ENCODE data around the gene GALNT5. TPM values are rescaled to one million over a fixed set of nuclear protein-coding genes. Genes with fewer than 3 reads are reported as not detected.
"Not testable (repeated sequence)": the region's sequence is repeated elsewhere in the genome, so short reads cannot be mapped to it uniquely, and the experiment has no call there.

GALNT5 gene, protein sequence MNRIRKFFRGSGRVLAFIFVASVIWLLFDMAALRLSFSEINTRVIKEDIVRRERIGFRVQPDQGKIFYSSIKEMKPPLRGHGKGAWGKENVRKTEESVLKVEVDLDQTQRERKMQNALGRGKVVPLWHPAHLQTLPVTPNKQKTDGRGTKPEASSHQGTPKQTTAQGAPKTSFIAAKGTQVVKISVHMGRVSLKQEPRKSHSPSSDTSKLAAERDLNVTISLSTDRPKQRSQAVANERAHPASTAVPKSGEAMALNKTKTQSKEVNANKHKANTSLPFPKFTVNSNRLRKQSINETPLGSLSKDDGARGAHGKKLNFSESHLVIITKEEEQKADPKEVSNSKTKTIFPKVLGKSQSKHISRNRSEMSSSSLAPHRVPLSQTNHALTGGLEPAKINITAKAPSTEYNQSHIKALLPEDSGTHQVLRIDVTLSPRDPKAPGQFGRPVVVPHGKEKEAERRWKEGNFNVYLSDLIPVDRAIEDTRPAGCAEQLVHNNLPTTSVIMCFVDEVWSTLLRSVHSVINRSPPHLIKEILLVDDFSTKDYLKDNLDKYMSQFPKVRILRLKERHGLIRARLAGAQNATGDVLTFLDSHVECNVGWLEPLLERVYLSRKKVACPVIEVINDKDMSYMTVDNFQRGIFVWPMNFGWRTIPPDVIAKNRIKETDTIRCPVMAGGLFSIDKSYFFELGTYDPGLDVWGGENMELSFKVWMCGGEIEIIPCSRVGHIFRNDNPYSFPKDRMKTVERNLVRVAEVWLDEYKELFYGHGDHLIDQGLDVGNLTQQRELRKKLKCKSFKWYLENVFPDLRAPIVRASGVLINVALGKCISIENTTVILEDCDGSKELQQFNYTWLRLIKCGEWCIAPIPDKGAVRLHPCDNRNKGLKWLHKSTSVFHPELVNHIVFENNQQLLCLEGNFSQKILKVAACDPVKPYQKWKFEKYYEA
- 10 to 100 TPM; 58.0 to 66.5 TPM for total RNA-seq
- long read RNA-seq, full-length matches to known transcripts = 29 of 46 reads
- long read RNA-seq, partial matches to known transcripts = 5 of 46 reads
- long read RNA-seq, other reads (novel, unspliced or antisense) = 12 of 46 reads

DNA sequence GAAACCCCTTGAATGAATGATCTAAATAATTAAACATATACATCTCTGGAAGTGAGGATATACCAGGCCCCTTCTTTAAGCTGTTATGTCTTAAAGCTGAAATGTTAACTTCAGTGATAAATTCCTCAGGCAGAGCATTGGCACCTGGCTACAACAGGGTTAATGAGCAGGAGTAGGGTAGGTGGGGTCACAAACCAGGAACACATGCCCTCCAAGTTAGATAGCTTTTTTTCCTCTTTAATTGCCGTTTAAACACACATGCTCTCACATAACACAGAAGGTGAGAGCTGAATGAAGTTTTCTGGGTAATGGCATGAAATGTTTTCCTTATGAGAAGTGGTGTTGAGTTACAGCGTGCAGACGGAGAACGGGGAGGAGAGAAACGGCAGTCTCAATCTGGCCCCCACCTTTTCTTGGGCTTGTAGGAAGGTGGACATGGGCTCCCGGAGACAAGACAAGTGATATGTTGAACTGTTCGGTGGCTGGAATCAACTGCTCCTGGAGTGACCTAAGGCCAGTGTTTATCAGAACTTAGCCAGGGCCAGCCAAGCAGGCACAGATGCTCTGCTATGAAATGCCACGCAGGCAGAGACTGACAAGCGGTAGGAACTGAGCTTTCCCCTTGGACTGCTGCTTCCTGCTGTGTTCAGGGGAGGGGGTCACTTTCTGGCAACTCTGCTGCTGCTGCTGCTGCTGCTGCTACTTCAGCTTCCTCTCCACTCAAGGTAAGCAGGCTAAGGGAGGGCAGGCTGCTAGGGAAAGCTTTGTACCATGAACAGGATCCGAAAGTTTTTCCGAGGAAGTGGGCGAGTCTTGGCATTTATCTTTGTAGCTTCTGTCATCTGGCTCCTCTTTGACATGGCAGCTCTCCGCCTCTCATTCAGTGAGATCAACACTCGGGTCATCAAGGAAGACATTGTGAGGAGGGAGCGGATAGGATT, at the start of gene GALNT5:
Gene GALNT5 (plus strand): TSS at position 394 of the 941 bp plus-strand sequence. CDS start 378 bp downstream, at position 772.
- peak; percentile 36 to 39 for DNase-seq
- peak; percentile 31 for ATAC-seq
- intact Hi-C loops (cut with DNase I, micrococcal nuclease) = no loop called here

DNA sequence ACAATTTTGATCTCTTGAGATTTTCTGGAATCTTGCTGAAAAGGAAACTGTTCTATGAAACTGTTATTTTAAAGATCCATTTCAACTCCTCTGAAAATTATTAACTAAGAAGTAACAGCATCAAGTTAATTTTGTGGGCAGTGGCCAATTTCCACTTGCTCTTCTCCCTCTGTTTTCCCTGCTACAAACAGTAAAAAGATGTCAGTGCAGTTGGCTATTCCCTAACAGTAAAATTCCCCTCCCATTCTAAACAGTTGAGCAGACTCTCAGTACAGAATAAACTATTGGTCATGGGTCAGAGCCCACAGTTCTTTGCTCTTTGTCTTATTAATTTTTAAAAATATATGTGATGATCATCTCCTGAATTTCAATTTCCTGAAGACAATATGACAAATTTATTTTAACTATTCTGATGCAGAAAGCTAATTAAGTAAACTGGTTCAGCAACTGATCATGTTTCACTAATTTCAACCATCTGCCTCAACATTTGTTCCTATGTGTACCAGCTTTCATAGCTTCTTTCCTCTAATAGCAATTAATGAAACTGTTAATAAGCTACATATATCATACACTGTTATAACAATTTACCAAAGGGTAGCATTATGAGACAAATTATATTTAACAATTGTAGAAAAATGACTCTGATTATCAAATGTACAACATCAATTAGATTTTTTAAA, 41.1 kb upstream of the GALNT5 start:
- ATAC-seq = no peak
- intact Hi-C loops (cut with DNase I, micrococcal nuclease) = no loop called here
- DNase-seq = no peak

DNA sequence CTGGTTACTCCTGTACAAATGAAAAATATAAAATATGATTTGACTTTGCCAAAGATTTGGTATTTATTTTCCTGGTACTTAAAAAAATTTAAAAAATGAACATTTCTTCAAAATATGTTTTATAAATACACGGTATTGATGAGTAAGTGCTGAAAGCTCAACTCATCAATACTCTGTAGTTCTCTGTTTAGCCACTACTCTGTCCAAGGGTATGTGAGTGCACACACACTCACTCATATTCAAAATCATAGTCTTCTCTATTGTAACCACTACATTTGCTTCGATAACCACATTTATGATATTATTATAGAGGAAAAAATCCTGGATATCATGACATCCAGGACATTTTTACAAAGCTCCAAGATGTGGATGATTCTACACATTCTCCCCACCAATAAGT, 40.1 kb upstream of the GALNT5 start:
- ATAC-seq (no peak), DNase-seq (no peak)
- intact Hi-C loops (cut with DNase I, micrococcal nuclease) = no loop called here

DNA sequence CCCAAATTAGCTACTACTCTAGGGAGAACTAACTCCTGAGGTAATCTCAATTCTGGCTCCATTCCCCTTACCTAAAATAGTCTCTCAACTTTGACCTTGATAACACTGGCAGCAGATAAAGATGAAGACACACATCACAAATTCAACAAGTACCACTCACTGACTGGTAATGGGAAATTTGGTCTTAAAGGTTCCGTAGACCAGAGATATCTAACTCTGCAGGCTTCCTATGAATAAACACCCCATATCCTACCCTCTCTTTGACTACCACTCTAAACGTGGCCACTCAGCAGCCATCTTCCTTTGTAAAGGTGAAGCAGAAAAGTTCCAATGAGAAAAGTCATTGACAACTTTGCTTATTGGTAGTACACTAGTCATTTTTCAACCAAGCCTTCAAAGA, 38.6 kb upstream of the GALNT5 start:
- ATAC-seq (no peak), DNase-seq (no peak)
- intact Hi-C loops (cut with DNase I, micrococcal nuclease) = no loop called here

DNA sequence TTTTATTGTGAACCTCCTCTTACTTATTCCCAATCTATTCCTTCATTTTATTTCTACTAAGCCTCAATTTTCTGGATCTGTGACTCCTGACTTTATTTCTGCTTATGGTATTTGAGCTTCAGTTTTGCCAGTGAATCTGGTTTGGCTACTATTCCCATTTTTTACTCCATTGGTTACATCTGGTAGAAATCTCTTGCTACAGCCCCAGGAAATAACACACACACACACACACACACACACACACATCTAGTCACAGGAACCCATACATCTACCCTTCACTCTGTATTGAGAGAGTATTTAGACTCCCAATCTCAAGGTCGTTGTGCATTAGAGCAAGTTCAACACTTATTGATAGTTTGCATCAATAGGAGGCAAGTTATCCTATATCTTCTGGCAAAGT, 37.0 kb upstream of the GALNT5 start:
- intact Hi-C loops (cut with DNase I, micrococcal nuclease) = no loop called here
- ATAC-seq (no peak), DNase-seq (no peak)

DNA sequence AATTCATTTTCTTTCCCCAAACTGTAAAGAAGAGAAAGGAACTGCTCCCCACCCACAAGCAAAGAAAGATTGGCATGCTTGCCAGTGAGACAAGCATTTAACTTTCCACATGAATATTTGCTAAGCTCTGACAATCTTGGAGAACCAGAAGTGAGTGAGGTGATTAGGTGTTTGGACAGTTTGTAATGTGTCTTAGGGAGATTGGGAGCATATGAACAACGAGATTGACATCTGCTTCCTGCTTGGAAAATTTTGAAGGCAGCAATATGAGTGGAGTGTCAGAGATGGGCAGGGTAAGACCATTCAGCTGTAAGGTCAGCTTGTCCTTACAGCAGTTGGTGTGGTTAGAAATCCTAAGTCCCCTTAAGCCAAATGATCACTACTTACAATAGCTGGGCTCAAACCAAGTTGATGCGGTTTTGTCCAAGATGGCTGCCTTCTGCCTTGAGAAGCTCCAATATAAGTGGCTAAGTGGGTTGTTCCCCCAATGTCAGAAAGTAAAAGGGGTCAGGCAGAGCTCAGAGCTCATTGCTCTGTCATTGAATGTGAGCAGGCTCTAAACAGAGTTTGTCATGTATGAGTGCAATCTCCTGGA, 36.0 kb upstream of the GALNT5 start:
- intact Hi-C loops (cut with DNase I, micrococcal nuclease) = no loop called here
- no peak for ATAC-seq

DNA sequence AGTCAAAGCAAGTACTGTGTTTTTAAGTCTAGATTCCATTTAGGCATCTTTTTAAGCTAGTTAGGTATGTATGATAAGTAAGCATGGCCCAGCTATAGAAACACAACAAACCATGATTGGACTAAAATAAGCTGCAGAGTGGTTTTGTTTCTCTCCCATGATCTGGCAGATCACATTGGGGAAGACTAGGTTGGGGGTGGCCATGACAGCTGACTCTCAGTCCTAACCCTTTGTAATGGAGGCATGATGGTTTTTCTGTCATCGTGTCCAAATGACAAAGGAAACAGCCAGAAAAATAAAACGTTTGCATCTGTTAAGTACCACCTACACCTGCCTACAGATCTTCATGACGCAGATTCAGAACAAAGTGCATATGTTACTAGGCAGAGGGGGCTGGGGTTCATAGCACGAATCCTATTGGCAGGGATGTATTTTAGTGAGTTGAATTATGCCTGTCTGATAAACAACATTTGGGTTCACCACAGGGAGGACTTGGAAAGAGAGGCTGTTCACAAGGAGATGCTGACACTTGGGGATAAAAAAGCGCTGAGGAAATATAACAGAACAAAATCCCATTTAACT, 33.8 kb upstream of the GALNT5 start:
- ATAC-seq (no peak), DNase-seq (no peak)
- intact Hi-C loops (cut with DNase I, micrococcal nuclease) = no loop called here

More for the DNA sequence above, 36.0 kb upstream of the GALNT5 start:
- DNase-seq = no peak

DNA sequence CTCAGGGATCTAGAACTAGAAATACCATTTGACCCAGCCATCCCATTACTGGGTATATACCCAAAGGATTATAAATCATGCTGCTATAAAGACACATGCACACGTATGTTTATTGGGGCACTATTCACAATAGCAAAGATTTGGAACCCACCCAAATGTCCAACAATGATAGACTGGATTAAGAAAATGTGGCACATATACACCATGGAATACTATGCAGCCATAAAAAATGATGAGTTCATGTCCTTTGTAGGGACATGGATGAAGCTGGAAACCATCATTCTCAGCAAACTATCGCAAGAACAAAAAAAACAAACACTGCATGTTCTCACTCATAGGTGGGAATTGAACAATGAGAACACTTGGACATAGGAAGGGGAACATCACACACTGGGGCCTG, 33.1 kb upstream of the GALNT5 start:
- intact Hi-C loops (cut with DNase I, micrococcal nuclease); ATAC-seq; DNase-seq: not testable (repeated sequence)

DNA sequence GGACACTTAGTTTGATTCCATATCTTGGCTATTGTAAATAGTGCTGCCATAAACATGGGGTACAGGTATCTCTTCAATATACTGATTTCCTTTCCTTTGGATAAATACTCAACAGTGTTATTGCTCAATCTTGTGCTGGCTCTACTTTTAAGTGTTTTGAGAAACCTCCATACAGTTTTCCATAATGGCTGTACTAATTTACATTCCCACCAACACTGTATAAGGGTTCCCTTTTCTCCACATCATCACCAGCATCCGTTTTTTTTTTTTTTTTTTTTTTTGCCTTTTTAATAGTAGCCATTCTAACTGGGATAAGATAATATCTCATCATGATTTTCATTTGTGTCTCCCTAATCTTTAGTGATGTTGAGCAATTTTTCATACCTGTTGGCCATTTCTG, 29.9 kb upstream of the GALNT5 start:
- intact Hi-C loops (cut with DNase I, micrococcal nuclease) = no loop called here
- ATAC-seq (no peak), DNase-seq (no peak)

DNA sequence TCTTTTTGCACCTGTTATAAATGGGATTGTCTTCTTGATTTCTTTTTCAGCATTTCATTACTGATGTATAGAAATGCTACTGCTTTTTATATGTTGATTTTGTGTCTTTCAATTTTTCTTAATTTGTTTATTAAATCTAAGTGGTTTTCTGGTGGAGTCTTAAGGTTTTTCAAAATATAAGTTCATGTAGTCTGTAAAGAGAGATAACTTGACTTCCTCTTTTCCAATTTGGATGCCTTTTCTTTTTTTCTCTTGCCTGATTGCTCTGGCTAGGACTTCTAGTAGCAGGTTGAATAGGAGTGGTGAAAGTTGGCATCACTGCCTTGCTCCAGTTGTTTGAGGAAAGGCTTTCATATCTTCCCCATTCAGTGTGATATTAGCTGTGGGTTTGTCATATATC, 28.6 kb upstream of the GALNT5 start:
- DNase-seq (no peak), ATAC-seq (no peak)
- intact Hi-C loops (cut with DNase I, micrococcal nuclease) = no loop called here

DNA sequence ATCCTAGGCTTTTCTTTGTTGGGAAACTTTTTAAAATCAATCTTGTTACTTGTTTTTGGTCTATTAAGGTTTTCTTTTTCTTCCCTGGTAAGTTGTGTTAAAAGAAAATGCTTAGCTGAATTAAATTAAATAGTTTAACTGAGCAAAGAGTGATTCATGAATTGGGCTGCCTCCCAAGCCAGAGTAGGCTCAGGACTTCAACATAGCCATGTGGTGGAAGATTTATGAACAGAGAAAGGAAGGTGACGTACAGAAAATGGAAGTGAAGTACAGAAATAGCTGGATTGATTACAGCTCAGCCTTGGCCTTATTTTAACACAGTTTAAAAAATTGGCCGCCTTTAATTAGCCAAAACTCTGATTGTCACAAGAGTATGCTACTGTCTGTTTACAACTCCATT, 27.9 kb upstream of the GALNT5 start:
- ATAC-seq (no peak), DNase-seq (no peak)
- intact Hi-C loops (cut with DNase I, micrococcal nuclease) = no loop called here

DNA sequence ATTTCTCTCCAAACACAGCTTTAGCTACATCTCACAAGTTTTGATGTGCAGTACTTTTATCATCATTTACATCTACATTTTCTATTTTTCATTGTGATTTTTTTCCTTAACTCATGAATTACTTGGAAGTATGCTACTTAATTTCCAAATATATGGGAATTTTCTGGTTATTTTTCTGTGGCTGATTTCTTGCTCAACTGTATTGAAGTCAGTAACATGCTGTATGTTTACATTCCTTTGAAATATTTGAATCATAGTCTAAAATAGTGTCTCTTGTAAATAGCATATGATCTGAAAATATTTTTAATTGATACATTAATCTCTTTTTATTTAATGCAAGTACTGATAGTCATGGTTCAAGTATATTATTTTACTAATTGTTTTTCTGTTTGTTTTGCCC, 26.0 kb upstream of the GALNT5 start:
- ATAC-seq (no peak), DNase-seq (no peak)
- intact Hi-C loops (cut with DNase I, micrococcal nuclease) = no loop called here

DNA sequence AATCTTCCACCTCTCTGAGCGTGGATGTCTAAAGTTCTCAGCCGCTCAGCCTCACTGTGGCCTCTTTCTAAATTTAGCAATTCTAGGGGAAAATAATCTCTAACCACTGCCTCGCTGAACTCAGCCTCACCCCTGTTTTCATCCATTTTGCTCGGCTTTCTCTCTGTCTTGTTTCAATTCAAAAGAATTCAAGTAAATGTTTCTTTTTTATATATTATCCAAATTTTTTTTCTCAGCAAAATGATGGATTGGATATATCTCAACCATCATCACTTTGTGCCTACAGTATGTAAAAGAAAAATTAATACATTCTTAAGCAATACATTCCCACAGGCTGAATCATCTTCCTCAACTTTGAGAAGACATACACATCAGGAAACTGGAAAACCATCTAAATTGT, 24.0 kb upstream of the GALNT5 start:
- intact Hi-C loops (cut with DNase I, micrococcal nuclease) = no loop called here
- no peak for ATAC-seq
- DNase-seq = no peak

DNA sequence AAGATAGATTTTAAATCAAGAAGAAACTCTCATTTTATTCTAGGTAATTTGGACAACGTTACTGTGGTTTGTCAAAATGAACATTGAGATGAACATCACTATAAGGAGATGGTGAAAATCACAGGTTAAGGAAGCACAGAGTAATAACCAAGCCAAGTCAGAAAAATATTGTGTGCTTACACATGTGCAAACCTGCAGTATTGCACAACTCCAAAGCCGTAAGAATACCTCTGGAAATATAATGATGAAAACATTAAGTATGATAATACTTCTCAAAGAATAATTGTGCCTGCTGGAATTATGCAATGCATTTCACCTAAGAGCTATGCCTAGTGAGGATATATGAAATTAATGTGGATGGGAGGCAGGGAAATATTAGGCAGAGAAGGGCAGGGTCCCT, 21.1 kb upstream of the GALNT5 start:
- intact Hi-C loops (cut with DNase I, micrococcal nuclease) = no loop called here
- DNase-seq (no peak), ATAC-seq (no peak)

DNA sequence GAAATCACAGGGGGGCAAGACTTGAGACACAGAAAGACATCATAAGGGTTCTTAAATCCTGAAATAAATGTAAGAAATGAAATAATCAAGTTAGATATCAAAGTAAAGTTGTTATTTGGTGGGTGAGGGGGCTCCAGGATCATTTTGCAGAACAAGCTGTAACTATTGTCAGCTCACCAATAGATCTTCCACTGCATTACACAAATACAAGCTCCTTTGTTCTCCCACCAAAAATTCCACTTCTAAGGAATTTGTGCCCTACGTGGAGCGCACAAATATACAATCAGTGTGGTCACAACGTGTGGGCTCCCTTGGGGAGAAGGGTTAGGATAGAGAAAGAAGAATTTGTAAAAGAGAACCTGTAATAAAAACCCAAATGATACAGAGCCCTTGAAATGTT, 19.2 kb upstream of the GALNT5 start:
- intact Hi-C loops (cut with DNase I, micrococcal nuclease) = no loop called here
- ATAC-seq = no peak
- DNase-seq = no peak

DNA sequence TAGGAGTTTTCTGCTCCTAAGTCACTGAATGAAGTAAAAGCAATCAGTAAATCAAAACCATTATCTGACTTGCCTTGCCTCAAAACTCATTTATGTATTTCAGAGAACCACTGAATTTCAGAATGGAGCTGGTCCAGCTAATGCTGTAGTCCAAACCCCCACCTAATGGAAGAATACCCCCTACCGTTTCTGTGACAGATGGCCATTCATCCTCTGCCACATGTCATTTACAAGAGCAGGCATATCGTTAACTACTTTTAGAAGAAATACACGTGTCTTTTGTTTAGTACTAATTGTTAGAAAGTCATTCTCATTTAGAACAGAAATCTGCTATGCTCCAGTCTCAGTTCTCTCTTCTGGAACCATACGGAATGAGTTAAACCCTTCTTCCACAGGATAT, 12.8 kb upstream of the GALNT5 start:
- intact Hi-C loops (cut with DNase I, micrococcal nuclease) = no loop called here
- ATAC-seq (no peak), DNase-seq (no peak)

DNA sequence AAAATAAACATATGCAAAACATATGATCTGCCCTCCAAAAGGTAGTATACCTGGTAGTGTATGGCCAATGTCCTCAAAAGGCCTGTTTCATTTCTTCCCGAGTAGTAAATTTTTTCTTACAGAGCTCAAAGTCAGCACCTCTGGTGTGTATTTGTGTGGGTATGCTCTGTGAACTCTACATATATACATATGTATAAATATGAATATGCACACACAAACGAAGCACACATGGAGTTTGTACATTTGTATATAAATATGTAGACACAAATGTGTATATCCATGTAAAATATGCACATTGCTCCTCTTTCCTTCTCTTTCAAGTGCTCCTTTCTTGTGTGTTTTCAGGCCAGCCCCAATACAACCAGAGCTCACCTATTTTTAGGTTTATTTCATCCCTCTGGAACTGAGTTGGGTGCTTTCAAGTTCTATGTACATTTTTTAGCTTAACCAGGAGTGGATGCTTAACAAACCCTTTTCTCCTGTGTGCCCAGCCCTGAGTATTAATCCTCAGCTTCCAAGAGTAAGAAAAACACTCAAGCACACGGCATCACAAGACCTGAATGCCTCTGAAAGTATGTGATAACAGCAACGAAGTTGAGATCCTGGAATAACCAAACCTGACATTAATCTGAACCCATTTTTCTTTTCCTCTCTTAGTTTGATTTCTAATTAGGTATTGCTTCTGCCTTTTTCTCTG, 12.2 kb upstream of the GALNT5 start:
- intact Hi-C loops (cut with DNase I, micrococcal nuclease) = no loop called here
- ATAC-seq (no peak), DNase-seq (no peak)

Data from left colon (tissue), 2 donors.